ENCODE results near the gene PSKH1.
"Not testable (repeated sequence)": the region's sequence is repeated elsewhere in the genome, so short reads cannot be mapped to it uniquely, and the experiment has no call there.

Gene PSKH1

GRCh38 chr16:67968400-67969253 lies 75.6 kb downstream of the PSKH1 start, which contains the start of gene SLC12A4:
SLC12A4 (minus strand) TSS chr16:67968637; CDS start chr16:67968553, 84 bp downstream.
- TF ChIP-seq, protein P1, sequence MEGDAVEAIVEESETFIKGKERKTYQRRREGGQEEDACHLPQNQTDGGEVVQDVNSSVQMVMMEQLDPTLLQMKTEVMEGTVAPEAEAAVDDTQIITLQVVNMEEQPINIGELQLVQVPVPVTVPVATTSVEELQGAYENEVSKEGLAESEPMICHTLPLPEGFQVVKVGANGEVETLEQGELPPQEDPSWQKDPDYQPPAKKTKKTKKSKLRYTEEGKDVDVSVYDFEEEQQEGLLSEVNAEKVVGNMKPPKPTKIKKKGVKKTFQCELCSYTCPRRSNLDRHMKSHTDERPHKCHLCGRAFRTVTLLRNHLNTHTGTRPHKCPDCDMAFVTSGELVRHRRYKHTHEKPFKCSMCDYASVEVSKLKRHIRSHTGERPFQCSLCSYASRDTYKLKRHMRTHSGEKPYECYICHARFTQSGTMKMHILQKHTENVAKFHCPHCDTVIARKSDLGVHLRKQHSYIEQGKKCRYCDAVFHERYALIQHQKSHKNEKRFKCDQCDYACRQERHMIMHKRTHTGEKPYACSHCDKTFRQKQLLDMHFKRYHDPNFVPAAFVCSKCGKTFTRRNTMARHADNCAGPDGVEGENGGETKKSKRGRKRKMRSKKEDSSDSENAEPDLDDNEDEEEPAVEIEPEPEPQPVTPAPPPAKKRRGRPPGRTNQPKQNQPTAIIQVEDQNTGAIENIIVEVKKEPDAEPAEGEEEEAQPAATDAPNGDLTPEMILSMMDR (conservative IDR thresholded peaks at IDR 0.05; ENCODE audit: low read depth, low read length): no peak
- Histone ChIP-seq H3K79me2 (ENCODE audit: insufficient read depth, low read depth) (no peaks in the 10 kb centered on the region), H3K27me3 (ENCODE audit: insufficient read depth, low read depth) (no peaks in the 10 kb centered on the region), H3K4me3 (IDR thresholded peaks at IDR 0.05; ENCODE audit: insufficient read depth, low read depth, low read length) (no peak within 1 kb of the TSS), H3K36me3 (ENCODE audit: insufficient read depth) (no peaks in the 10 kb centered on the region), H2AFZ (ENCODE audit: low read depth) (peak within 1 kb of the TSS; percentile 92), H3K9ac (peak within 1 kb of the TSS; percentile 69; the same call in 1 of the 2 replicates), H3K4me1 (ENCODE audit: low read depth, poor library complexity, severe bottlenecking) (peaks cover 36% of the 10 kb centered on the region), H4K20me1 (ENCODE audit: insufficient read depth) (no peaks in the 10 kb centered on the region), H3K4me2 (peak within 1 kb of the TSS; percentile 81), H3K27ac (no peak within 1 kb of the TSS)

GRCh38 chr16:67969254-67970039 lies 76.4 kb downstream of the PSKH1 start:
- Histone ChIP-seq H3K4me1 (ENCODE audit: low read depth, poor library complexity, severe bottlenecking) (peaks cover 36% of the 10 kb centered on the region), H3K27me3 (ENCODE audit: insufficient read depth, low read depth) (no peaks in the 10 kb centered on the region), H3K36me3 (ENCODE audit: insufficient read depth) (no peaks in the 10 kb centered on the region), H2AFZ (ENCODE audit: low read depth) (peak overlapping the region; percentile 92), H4K20me1 (ENCODE audit: insufficient read depth) (no peaks in the 10 kb centered on the region), H3K4me2 (peak overlapping the region; percentile 81), H3K4me3 (IDR thresholded peaks at IDR 0.05; ENCODE audit: insufficient read depth, low read depth, low read length) (no peak overlapping the region), H3K27ac (no peak overlapping the region), H3K79me2 (ENCODE audit: insufficient read depth, low read depth) (no peaks in the 10 kb centered on the region), H3K9ac (no peak overlapping the region)
- TF ChIP-seq, protein P1 (conservative IDR thresholded peaks at IDR 0.05; ENCODE audit: low read depth, low read length): no peak

GRCh38 chr16:67971111-67971510 lies 78.1 kb downstream of the PSKH1 start:
- H3K4me3 ChIP-seq (IDR thresholded peaks at IDR 0.05; ENCODE audit: insufficient read depth, low read depth, low read length): no peak overlapping the region
- no peaks in the 10 kb centered on the region for H4K20me1 ChIP-seq (ENCODE audit: insufficient read depth)
- H3K36me3 ChIP-seq (ENCODE audit: insufficient read depth): no peaks in the 10 kb centered on the region
- H3K27ac ChIP-seq: no peak overlapping the region
- H3K79me2 ChIP-seq (ENCODE audit: insufficient read depth, low read depth): no peaks in the 10 kb centered on the region
- no peaks in the 10 kb centered on the region for H3K27me3 ChIP-seq (ENCODE audit: insufficient read depth, low read depth)
- H3K4me2 ChIP-seq: no peak overlapping the region
- no peak overlapping the region for H3K9ac ChIP-seq
- H2AFZ ChIP-seq (ENCODE audit: low read depth): no peak overlapping the region
- peaks cover 36% of the 10 kb centered on the region for H3K4me1 ChIP-seq (ENCODE audit: low read depth, poor library complexity, severe bottlenecking)
- TF ChIP-seq, protein P1 (conservative IDR thresholded peaks at IDR 0.05; ENCODE audit: low read depth, low read length): no peak

DNA sequence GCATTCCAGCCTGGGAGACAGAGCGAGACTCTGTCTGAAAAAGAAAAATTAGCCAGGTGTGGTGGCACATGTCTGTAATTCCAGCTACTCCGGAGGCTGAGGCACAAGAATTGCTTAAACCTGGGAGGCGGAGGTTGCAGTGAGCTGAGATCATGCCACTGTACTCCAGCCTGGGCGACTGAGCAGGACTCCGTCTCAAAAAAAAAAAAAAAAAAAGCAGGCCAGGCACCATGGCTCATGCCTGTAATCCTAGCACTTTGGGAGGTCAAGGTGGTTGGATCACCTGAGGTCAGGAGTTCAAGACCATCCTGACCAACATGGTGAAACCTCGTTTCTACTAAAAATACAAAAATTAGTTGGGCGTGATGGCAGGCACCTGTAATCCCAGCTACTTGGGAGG lies 79.2 kb downstream of the PSKH1 start:
- H3K36me3 ChIP-seq (ENCODE audit: insufficient read depth); H3K79me2 ChIP-seq (ENCODE audit: insufficient read depth, low read depth); H3K4me3 ChIP-seq (IDR thresholded peaks at IDR 0.05; ENCODE audit: insufficient read depth, low read depth, low read length); H3K27ac ChIP-seq; H3K9ac ChIP-seq; H3K4me2 ChIP-seq; H4K20me1 ChIP-seq (ENCODE audit: insufficient read depth); H3K27me3 ChIP-seq (ENCODE audit: insufficient read depth, low read depth); H2AFZ ChIP-seq (ENCODE audit: low read depth): not testable (repeated sequence)
- peaks cover 33% of the 10 kb centered on the region for H3K4me1 ChIP-seq (ENCODE audit: low read depth, poor library complexity, severe bottlenecking)

Data from KMS-11 (cell line).